ENCODE results near the gene ECHDC1. TPM values are rescaled to one million over a fixed set of nuclear protein-coding genes. Genes with fewer than 3 reads are reported as not detected.

ECHDC1 gene
- polyA plus RNA-seq, 1 experiment, result 60.7 TPM

GRCh38 chr6:127297502-127298070, 45.8 kb downstream of the ECHDC1 start:
- no peaks in the 10 kb centered on the region for H3K9me3 ChIP-seq (ENCODE audit: control insufficient read depth, insufficient read depth, low read length)
- H3K4me3 ChIP-seq (ENCODE audit: low read depth, low read length), result no peak overlapping the region
- DNase-seq (ENCODE audit: low read depth, low spot score), result no peak
- POLR2A ChIA-PET, result no interaction called here
- H3K27me3 ChIP-seq (ENCODE audit: control insufficient read depth, insufficient read depth, low read length), result no peaks in the 10 kb centered on the region
- no peak for TF ChIP-seq CTCF (IDR thresholded peaks at IDR 0.05; ENCODE audit: low read depth, low read length)
- CTCF ChIA-PET, result interaction anchor here (1.0 to 1.3 kb wide), 2 partner anchors 24 to 242 kb away, joined by 3 to 4 read pairs; no protein-coding TSS in a partner anchor
- no peak overlapping the region for H3K27ac ChIP-seq (ENCODE audit: low read depth, low read length)

GRCh38 chr6:127291495-127291894, 51.9 kb downstream of the ECHDC1 start:
- ChIA-PET POLR2A (no interaction called here), CTCF (interaction anchor here (0.6 to 3.4 kb wide), 6 partner anchors 10 to 248 kb away, joined by 3 to 15 read pairs (median 4); partner anchors contain the start of gene RNF146)
- no peaks in the 10 kb centered on the region for H3K27me3 ChIP-seq (ENCODE audit: control insufficient read depth, insufficient read depth, low read length)
- no peak overlapping the region for H3K27ac ChIP-seq (ENCODE audit: low read depth, low read length)
- no peaks in the 10 kb centered on the region for H3K9me3 ChIP-seq (ENCODE audit: control insufficient read depth, insufficient read depth, low read length)
- DNase-seq (ENCODE audit: low read depth, low spot score), result no peak
- no peak overlapping the region for H3K4me3 ChIP-seq (ENCODE audit: low read depth, low read length)
- TF ChIP-seq CTCF (IDR thresholded peaks at IDR 0.05; ENCODE audit: low read depth, low read length), result no peak

- no peak for TF ChIP-seq CTCF (IDR thresholded peaks at IDR 0.05; ENCODE audit: low read depth, low read length)
- no peaks in the 10 kb centered on the region for H3K9me3 ChIP-seq (ENCODE audit: control insufficient read depth, insufficient read depth, low read length)
- H3K27ac ChIP-seq (ENCODE audit: low read depth, low read length), result no peak overlapping the region
- ChIA-PET CTCF (interaction anchor here (0.9 to 3.4 kb wide), 8 partner anchors 11 to 250 kb away, joined by 3 to 15 read pairs (median 4); partner anchors contain the start of gene RNF146), POLR2A (no interaction called here)
- DNase-seq (ENCODE audit: low read depth, low spot score), result no peak
- H3K4me3 ChIP-seq (ENCODE audit: low read depth, low read length), result no peak overlapping the region
- no peaks in the 10 kb centered on the region for H3K27me3 ChIP-seq (ENCODE audit: control insufficient read depth, insufficient read depth, low read length)
Observed at GRCh38 chr6:127290391-127291265, 52.8 kb downstream of the ECHDC1 start.

GRCh38 chr6:127289934-127290333, 53.5 kb downstream of the ECHDC1 start:
- ChIA-PET POLR2A (no interaction called here), CTCF (interaction anchor here (1.2 to 3.4 kb wide), 5 partner anchors 12 to 250 kb away, joined by 3 to 15 read pairs (median 5); partner anchors contain the start of gene RNF146)
- Histone ChIP-seq H3K9me3 (ENCODE audit: control insufficient read depth, insufficient read depth, low read length) (no peaks in the 10 kb centered on the region), H3K4me3 (ENCODE audit: low read depth, low read length) (no peak overlapping the region), H3K27me3 (ENCODE audit: control insufficient read depth, insufficient read depth, low read length) (no peaks in the 10 kb centered on the region), H3K27ac (ENCODE audit: low read depth, low read length) (no peak overlapping the region)
- TF ChIP-seq CTCF (IDR thresholded peaks at IDR 0.05; ENCODE audit: low read depth, low read length), result no peak
- no peak for DNase-seq (ENCODE audit: low read depth, low spot score)

GRCh38 chr6:127288705-127289104, 54.7 kb downstream of the ECHDC1 start:
- no peak for TF ChIP-seq CTCF (IDR thresholded peaks at IDR 0.05; ENCODE audit: low read depth, low read length)
- ChIA-PET POLR2A (no interaction called here), CTCF (interaction anchor here (1.9 kb wide), 1 partner anchor 13 kb away, joined by 6 read pairs; no protein-coding TSS in a partner anchor)

More at GRCh38 chr6:127288705-127289104, 54.7 kb downstream of the ECHDC1 start:
- DNase-seq (ENCODE audit: low read depth, low spot score), result no peak
- H3K27me3 ChIP-seq (ENCODE audit: control insufficient read depth, insufficient read depth, low read length), result no peaks in the 10 kb centered on the region
- no peak overlapping the region for H3K4me3 ChIP-seq (ENCODE audit: low read depth, low read length)
- no peaks in the 10 kb centered on the region for H3K9me3 ChIP-seq (ENCODE audit: control insufficient read depth, insufficient read depth, low read length)
- H3K27ac ChIP-seq (ENCODE audit: low read depth, low read length), result no peak overlapping the region

All from AG04450 (cell line).